Kidney (tissue), 14 donors: ENCODE measurements around the gene ANOS1. TPM values are rescaled to one million over a fixed set of nuclear protein-coding genes. Genes with fewer than 3 reads are reported as not detected.

Experiments
- DNase-seq, 5 donors: peaks; one replicate each; pipeline ENCODE4 v3.0.0-alpha.2; 2013 to 2020
- FAIRE-seq: peaks from 2 replicates; lab custom pipeline; 2012; peaks lifted over from hg19 to GRCh38; lab: Jason Lieb, UNC
- H3K27ac ChIP-seq, 2 donors: one replicate each; pipeline ENCODE4 v1.7.0; 2013; ENCODE audit warnings: low read depth in 2 of 2, low read length in 2 of 2, inconsistent platforms in 1 of 2
- H3K27me3 ChIP-seq: one replicate; pipeline ENCODE4 v1.7.1; 2013; ENCODE audit warnings: low read length, inconsistent platforms; ENCODE audit not compliant: control insufficient read depth, insufficient read depth
- H3K36me3 ChIP-seq, 3 donors: one replicate each; pipeline versions ENCODE4 v1.7.0 to v1.7.1; 2013; ENCODE audit warnings: low read length in 3 of 3, control low read depth in 1 of 3, inconsistent platforms in 1 of 3; ENCODE audit not compliant: insufficient read depth in 3 of 3, control insufficient read depth in 2 of 3
- H3K4me1 ChIP-seq, 3 donors: one replicate each; pipeline versions ENCODE4 v1.7.0 to v1.7.1; 2013; ENCODE audit warnings: low read length in 3 of 3, inconsistent platforms in 1 of 3, low read depth in 1 of 3; ENCODE audit not compliant: control insufficient read depth in 2 of 3, insufficient read depth in 2 of 3
- H3K4me3 ChIP-seq, 3 donors: one replicate each; pipeline versions ENCODE4 v1.7.0 to v1.8.1; 2013; ENCODE audit warnings: low read length in 3 of 3, control low read depth in 1 of 3, inconsistent platforms in 1 of 3
- H3K9ac ChIP-seq, 3 donors: one replicate each; pipeline versions ENCODE4 v1.7.0 to v1.7.1; 2013; ENCODE audit warnings: low read length in 3 of 3, control low read depth in 1 of 3, inconsistent platforms in 1 of 3
- H3K9me3 ChIP-seq, 3 donors: one replicate each; pipeline versions ENCODE4 v1.7.0 to v1.7.1; 2013; ENCODE audit warnings: low read length in 3 of 3, control low read depth in 1 of 3, inconsistent platforms in 1 of 3; ENCODE audit not compliant: control insufficient read depth in 2 of 3, insufficient read depth in 1 of 3
- CTCF ChIP-seq: IDR thresholded peaks from 3 replicates; pipeline ENCODE4 v1.5.1; 2012; ENCODE audit warnings: mild to moderate bottlenecking, moderate library complexity, borderline replicate concordance; ENCODE audit not compliant: insufficient read depth; ENCODE audit errors: extremely low read depth
- intact Hi-C: fragments of 100-400 bp; cut with DNase I; formaldehyde crosslinking; loops from one replicate; pipeline ENCODE4 v1.11.1; 2022
- polyA plus RNA-seq: library from polyadenylated mRNA; stranded (reverse); fragments of 350-450 nt; fragmentation: Illumina TruSeq; extraction: RNeasy Lipid Tissue Mini Kit (QIAGEN cat#74804); gene quantifications from one replicate; pipeline ENCODE4 v1.2.3, GENCODE V29; 2014; ENCODE audit warnings: low read depth, low replicate concordance; ENCODE audit not compliant: insufficient read depth
- total RNA-seq: library from RNA; stranded (reverse); fragmentation: NEBNext Ultra II Directional; extraction: Animal tissue kit (Norgen Biotek cat#: 25700); gene quantifications from one replicate; pipeline ENCODE4 v1.2.1, GENCODE V29; 2021
- donor health status: control.
- donor health status: control.
- donor health status: control.
- donor health status: control.
- donor health status: control.
- donor health status: DM: yes; HTN: yes; CAD: no.
- donor health status: Normal renal cell carcinoma (clear cell type).

Gene ANOS1
- total and polyA plus RNA-seq, 2 donors from 2014 or later: 0.69 to 2.3 TPM

GRCh38 chrX:8755813-8756212 is 23.9 kb upstream of the ANOS1 start:
- no peak overlapping the region for H3K27ac ChIP-seq
- H3K9ac ChIP-seq: no peak overlapping the region
- intact Hi-C loops: no loop called here
- FAIRE-seq (no peak), DNase-seq (no peak)
- no peak for TF ChIP-seq CTCF
- no peaks in the 10 kb centered on the region for H3K4me1 ChIP-seq
- no peak overlapping the region for H3K4me3 ChIP-seq
- H3K36me3 ChIP-seq: no peaks in the 10 kb centered on the region
- H3K9me3 ChIP-seq: no peaks in the 10 kb centered on the region
- H3K27me3 ChIP-seq: peaks cover 2% of the 10 kb centered on the region

- no peak for FAIRE-seq
These were observed 23.2 kb upstream of the ANOS1 start for GRCh38 chrX:8755116-8755515.

GRCh38 chrX:8749697-8750096 is 17.8 kb upstream of the ANOS1 start:
- DNase-seq: no peak
- TF ChIP-seq CTCF: no peak
- H3K4me1 ChIP-seq: no peaks in the 10 kb centered on the region
- H3K9me3 ChIP-seq: no peaks in the 10 kb centered on the region
- H3K36me3 ChIP-seq: no peaks in the 10 kb centered on the region
- no peak overlapping the region for H3K4me3 ChIP-seq
- H3K9ac ChIP-seq: no peak overlapping the region
- intact Hi-C loops: no loop called here
- H3K27ac ChIP-seq: no peak overlapping the region
- no peak for FAIRE-seq
- peaks cover 2% of the 10 kb centered on the region for H3K27me3 ChIP-seq

More at GRCh38 chrX:8755116-8755515, 23.2 kb upstream of the ANOS1 start:
- no peak overlapping the region for H3K27ac ChIP-seq
- no peaks in the 10 kb centered on the region for H3K4me1 ChIP-seq
- no peak overlapping the region for H3K4me3 ChIP-seq
- no peaks in the 10 kb centered on the region for H3K9me3 ChIP-seq
- intact Hi-C loops: no loop called here
- no peak for TF ChIP-seq CTCF
- no peak overlapping the region for H3K9ac ChIP-seq
- no peaks in the 10 kb centered on the region for H3K36me3 ChIP-seq
- DNase-seq: no peak
- peaks cover 2% of the 10 kb centered on the region for H3K27me3 ChIP-seq

- H3K36me3 ChIP-seq: no peaks in the 10 kb centered on the region
- peaks cover 2% of the 10 kb centered on the region for H3K27me3 ChIP-seq
- no peaks in the 10 kb centered on the region for H3K9me3 ChIP-seq
- intact Hi-C loops: no loop called here
- no peaks in the 10 kb centered on the region for H3K4me1 ChIP-seq
- FAIRE-seq (peak; percentile 85), DNase-seq (peak in 3 of 5 donors; percentile 31 to 59 (median 46))
- H3K4me3 ChIP-seq: no peak overlapping the region
- TF ChIP-seq CTCF: peak; percentile 33
- no peak overlapping the region for H3K27ac ChIP-seq
- no peak overlapping the region for H3K9ac ChIP-seq
These were observed 16.9 kb upstream of the ANOS1 start for GRCh38 chrX:8748855-8749254.
